T1000 (cell line): ENCODE measurements around the gene AP4M1.

Experiments used
- DNase-seq: peaks from one replicate; lab custom pipeline; 2025; ENCODE audit warnings: mixed read lengths; lab: John Stamatoyannopoulos, UW

AP4M1 gene

GRCh38 chr7:100101016-100101862, at the start of gene AP4M1, which contains the start of gene MCM7:
TSS of gene AP4M1 (plus strand) at chr7:100101643. CDS start at chr7:100101715, 72 bp downstream.
TSS of gene MCM7 (minus strand) at chr7:100101397. CDS start at chr7:100101294, 103 bp downstream.
- DNase-seq = peak; percentile 90

GRCh38 chr7:100053215-100053614, 48.2 kb upstream of the AP4M1 start:
- DNase-seq = no peak

- DNase-seq = no peak
These were observed 44.4 kb upstream of the AP4M1 start for GRCh38 chr7:100057006-100057405.

- no peak for DNase-seq
These were observed 42.1 kb upstream of the AP4M1 start for GRCh38 chr7:100059251-100059739.

- no peak for DNase-seq
These were observed 39.8 kb upstream of the AP4M1 start for GRCh38 chr7:100061518-100062193.

- DNase-seq = no peak
These were observed 38.1 kb upstream of the AP4M1 start for GRCh38 chr7:100063376-100063775.

- no peak for DNase-seq
These were observed 37.3 kb upstream of the AP4M1 start for GRCh38 chr7:100064162-100064561.

GRCh38 chr7:100065452-100066186, 35.8 kb upstream of the AP4M1 start:
- DNase-seq = no peak

- DNase-seq = no peak
These were observed 34.5 kb upstream of the AP4M1 start for GRCh38 chr7:100066953-100067352.

GRCh38 chr7:100069991-100070390, 31.5 kb upstream of the AP4M1 start:
- DNase-seq = no peak

- DNase-seq = no peak
These were observed 30.3 kb upstream of the AP4M1 start for GRCh38 chr7:100071018-100071723.

- no peak for DNase-seq
These were observed 29.0 kb upstream of the AP4M1 start for GRCh38 chr7:100072462-100072861.

GRCh38 chr7:100074841-100075240, 26.6 kb upstream of the AP4M1 start:
- DNase-seq = no peak

GRCh38 chr7:100075418-100075817, 26.0 kb upstream of the AP4M1 start:
- no peak for DNase-seq

GRCh38 chr7:100077205-100077604, 24.2 kb upstream of the AP4M1 start:
- no peak for DNase-seq

- DNase-seq = no peak
These were observed 22.4 kb upstream of the AP4M1 start for GRCh38 chr7:100079024-100079560.

- DNase-seq = no peak
These were observed 20.4 kb upstream of the AP4M1 start for GRCh38 chr7:100080907-100081534.

GRCh38 chr7:100081535-100082102, 19.8 kb upstream of the AP4M1 start, which contains the start of gene ZNF3:
TSS of gene ZNF3 (minus strand) at chr7:100081723. CDS start at chr7:100077357, 4,366 bp downstream.
- peak; percentile 91 for DNase-seq

- no peak for DNase-seq
These were observed 18.5 kb upstream of the AP4M1 start for GRCh38 chr7:100082978-100083377.

- DNase-seq = no peak
These were observed 15.9 kb upstream of the AP4M1 start for GRCh38 chr7:100085515-100085914.
